Stimulated activated naive CD8-positive, alpha-beta T cell treated with anti-CD3 and anti-CD28 coated beads, Interleukin-15, Interleukin-2, amounts not matched to agents 100 ng/mL and 50 ng/mL, for 24 hours (primary cell): Measurements from ENCODE around the gene SH3RF1.

ENCODE experiments used
- H3K27ac Mint-ChIP-seq: one replicate; pipeline ENCODE4 v1.8.0; 2021; ENCODE audit warnings: mild to moderate bottlenecking, mixed read lengths
- H3K27me3 Mint-ChIP-seq: one replicate; pipeline ENCODE4 v1.8.0; 2021; ENCODE audit warnings: mixed read lengths
- H3K36me3 Mint-ChIP-seq: one replicate; pipeline ENCODE4 v1.8.0; 2021; ENCODE audit warnings: low read depth, mixed read lengths
- H3K4me1 Mint-ChIP-seq: one replicate; pipeline ENCODE4 v1.8.0; 2021; ENCODE audit warnings: low read depth, mixed read lengths
- H3K4me3 Mint-ChIP-seq: one replicate; pipeline ENCODE4 v1.8.0; 2021; ENCODE audit warnings: mild to moderate bottlenecking, mixed read lengths
- H3K9me3 Mint-ChIP-seq: one replicate; pipeline ENCODE4 v1.8.0; 2021; ENCODE audit warnings: mixed read lengths

Gene SH3RF1

GRCh38 chr4:169266081-169266480 is 4.7 kb downstream of the SH3RF1 start:
- no peaks in the 10 kb centered on the region for H3K36me3 Mint-ChIP-seq
- peaks cover 8% of the 10 kb centered on the region for H3K4me1 Mint-ChIP-seq
- H3K9me3 Mint-ChIP-seq, result no peaks in the 10 kb centered on the region
- H3K4me3 Mint-ChIP-seq, result no peak overlapping the region
- no peak overlapping the region for H3K27ac Mint-ChIP-seq
- peaks cover 53% of the 10 kb centered on the region for H3K27me3 Mint-ChIP-seq

GRCh38 chr4:169263791-169264392 is 6.9 kb downstream of the SH3RF1 start:
- Mint-ChIP-seq H3K4me1 (no peaks in the 10 kb centered on the region), H3K4me3 (no peak overlapping the region), H3K27me3 (peaks cover 52% of the 10 kb centered on the region), H3K36me3 (no peaks in the 10 kb centered on the region), H3K9me3 (no peaks in the 10 kb centered on the region), H3K27ac (no peak overlapping the region)

DNA sequence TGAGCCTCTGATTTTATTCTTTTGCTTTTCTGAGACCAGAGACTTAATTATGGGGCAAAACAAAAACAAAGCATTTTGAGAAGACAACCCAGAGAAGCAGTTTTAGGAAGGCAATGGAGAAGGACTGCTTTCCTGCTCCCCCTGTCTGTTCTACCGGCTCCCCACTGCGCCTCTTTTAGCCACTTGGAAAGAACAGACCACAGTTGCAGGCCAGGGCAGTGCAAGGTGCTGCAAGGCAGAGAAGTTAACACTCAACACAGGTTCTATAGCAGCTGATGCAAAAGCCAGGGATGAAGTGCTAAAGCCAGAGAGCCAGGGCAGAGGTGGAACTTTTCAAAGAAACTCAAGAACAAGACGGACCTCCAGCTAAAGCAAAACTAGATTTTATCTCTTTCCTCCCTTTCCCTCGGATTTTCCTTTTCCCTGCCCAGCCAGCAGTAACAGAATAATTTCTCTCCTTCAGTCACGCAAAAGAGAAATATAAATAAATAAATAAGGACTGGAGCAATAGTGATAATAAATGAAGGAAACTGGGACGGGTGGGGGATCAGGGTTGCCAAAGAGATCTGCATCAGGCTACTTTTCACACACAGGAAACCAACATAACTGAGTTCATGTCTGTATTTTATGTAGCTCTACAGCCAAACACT is 10.4 kb downstream of the SH3RF1 start:
- Mint-ChIP-seq H3K9me3 (no peaks in the 10 kb centered on the region), H3K27ac (no peak overlapping the region), H3K27me3 (peaks cover 33% of the 10 kb centered on the region), H3K4me3 (no peak overlapping the region), H3K4me1 (no peaks in the 10 kb centered on the region), H3K36me3 (no peaks in the 10 kb centered on the region)

DNA sequence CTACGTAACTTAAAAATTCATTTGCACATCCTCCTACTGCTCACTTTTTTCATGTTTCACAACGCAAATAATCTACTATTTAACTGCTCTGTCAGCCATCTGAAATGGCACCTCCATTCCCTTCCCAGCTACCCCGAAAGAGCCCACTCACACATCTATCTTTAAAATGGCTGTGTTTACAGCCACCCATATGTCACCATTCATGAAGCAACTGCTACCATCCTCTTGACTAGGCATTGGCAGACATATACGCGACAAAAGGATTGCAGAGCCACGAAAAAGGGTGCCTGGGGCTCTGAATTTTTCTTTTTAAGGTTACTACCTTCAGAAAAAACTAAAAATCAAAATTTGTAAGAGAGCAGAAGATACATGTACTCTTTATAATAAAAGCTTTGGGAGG is 11.5 kb downstream of the SH3RF1 start:
- H3K4me1 Mint-ChIP-seq, result no peaks in the 10 kb centered on the region
- H3K36me3 Mint-ChIP-seq, result no peaks in the 10 kb centered on the region
- no peaks in the 10 kb centered on the region for H3K9me3 Mint-ChIP-seq
- H3K27ac Mint-ChIP-seq, result no peak overlapping the region
- no peak overlapping the region for H3K4me3 Mint-ChIP-seq
- peaks cover 24% of the 10 kb centered on the region for H3K27me3 Mint-ChIP-seq

GRCh38 chr4:169258141-169258540 is 12.6 kb downstream of the SH3RF1 start:
- no peak overlapping the region for H3K27ac Mint-ChIP-seq
- no peak overlapping the region for H3K4me3 Mint-ChIP-seq
- H3K9me3 Mint-ChIP-seq, result no peaks in the 10 kb centered on the region
- H3K4me1 Mint-ChIP-seq, result no peaks in the 10 kb centered on the region
- H3K36me3 Mint-ChIP-seq, result no peaks in the 10 kb centered on the region
- peaks cover 19% of the 10 kb centered on the region for H3K27me3 Mint-ChIP-seq

DNA sequence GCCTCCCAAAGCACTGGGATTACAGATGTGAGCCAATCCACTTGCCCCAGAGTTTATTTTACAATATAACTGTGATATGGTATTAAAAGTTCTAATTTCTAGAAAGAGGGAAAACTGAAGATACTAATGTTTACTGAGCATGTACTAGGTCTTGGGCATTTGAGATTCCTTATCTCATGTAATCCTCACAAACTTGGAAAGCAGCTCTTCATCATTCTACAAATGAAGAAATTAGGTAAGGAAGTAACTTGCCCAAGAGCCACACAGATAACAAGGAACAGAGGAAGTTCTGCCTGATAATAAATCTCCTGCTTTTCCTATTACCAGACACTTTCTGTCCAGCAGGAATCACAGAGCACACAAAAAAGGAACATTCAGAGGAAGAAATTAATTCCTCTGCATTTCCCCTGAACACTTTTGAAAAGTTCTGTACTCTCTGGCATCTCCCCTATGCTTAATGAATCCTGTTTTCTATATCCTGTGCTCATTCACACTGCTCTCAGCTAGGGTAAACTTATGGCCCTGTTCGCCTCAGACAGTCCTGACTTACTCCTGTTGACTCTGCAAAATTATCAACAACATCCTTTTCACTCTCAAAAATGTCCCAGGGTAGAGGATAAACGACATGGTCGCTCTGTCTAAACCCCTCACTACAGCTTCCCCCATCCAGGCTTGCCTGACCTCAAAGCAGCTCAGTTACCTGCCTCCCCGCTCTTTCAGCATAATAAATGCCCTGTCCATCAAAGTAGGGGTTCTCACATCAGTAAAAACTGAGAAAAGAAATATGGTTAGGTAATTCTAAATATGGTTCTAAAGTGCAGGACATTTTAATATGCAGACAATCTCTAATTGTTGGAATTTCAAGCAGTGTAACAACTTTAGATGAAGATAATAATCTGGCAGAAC is 13.6 kb downstream of the SH3RF1 start:
- no peak overlapping the region for H3K4me3 Mint-ChIP-seq
- H3K27ac Mint-ChIP-seq, result no peak overlapping the region
- H3K4me1 Mint-ChIP-seq, result no peaks in the 10 kb centered on the region
- H3K9me3 Mint-ChIP-seq, result no peaks in the 10 kb centered on the region
- no peaks in the 10 kb centered on the region for H3K36me3 Mint-ChIP-seq
- H3K27me3 Mint-ChIP-seq, result peaks cover 14% of the 10 kb centered on the region

DNA sequence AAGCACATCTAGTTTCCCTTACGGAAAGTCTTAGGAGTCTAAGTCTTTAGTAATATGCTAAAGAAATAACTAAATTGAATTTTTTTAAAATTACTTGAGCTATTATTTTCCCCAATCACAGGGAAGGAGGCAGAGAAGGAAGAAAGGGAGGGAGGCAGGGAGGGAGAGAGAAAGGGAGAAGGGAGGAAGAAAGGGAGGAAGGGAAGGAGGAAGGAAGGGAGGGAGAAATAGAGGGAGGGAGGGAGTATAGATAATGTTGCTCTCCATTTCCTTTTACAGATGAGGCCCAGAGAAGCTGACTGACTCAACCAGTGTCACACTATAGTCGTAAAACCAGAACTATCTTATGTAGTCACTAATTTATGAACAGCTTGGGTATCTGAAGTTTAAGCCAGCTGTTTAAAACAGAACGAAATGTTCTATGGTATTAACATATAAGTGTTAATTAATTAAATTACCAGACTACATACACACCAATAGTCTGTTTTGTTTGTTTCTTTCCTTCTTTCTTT is 14.6 kb downstream of the SH3RF1 start:
- H3K27me3 Mint-ChIP-seq, result peaks cover 11% of the 10 kb centered on the region
- H3K4me3 Mint-ChIP-seq, result no peak overlapping the region
- H3K9me3 Mint-ChIP-seq, result no peaks in the 10 kb centered on the region
- no peaks in the 10 kb centered on the region for H3K4me1 Mint-ChIP-seq
- H3K27ac Mint-ChIP-seq, result no peak overlapping the region
- no peaks in the 10 kb centered on the region for H3K36me3 Mint-ChIP-seq

- Mint-ChIP-seq H3K9me3 (no peaks in the 10 kb centered on the region), H3K27me3 (peaks cover 3% of the 10 kb centered on the region), H3K4me3 (no peak overlapping the region), H3K27ac (no peak overlapping the region), H3K36me3 (no peaks in the 10 kb centered on the region), H3K4me1 (no peaks in the 10 kb centered on the region)
These were observed 16.2 kb downstream of the SH3RF1 start for GRCh38 chr4:169254546-169254983.

DNA sequence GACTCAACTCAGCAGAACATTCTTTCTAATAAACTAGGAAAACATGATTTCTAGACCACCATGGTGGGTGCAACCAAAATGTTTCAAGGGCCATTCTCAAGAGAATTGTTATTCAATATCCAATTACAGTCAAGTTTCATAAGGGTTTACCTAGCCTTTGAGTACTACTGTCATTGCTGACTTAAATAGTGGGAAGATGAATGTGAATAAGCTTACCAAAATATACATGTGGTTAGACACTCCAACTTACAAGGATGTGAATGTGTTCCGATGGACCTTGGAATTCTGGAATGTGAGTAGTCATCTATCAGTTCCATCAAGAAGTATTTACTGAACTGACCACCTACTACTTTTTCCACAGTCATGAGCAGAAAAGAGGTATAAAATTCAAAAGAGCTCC is 16.9 kb downstream of the SH3RF1 start:
- H3K4me1 Mint-ChIP-seq, result no peaks in the 10 kb centered on the region
- H3K4me3 Mint-ChIP-seq, result no peak overlapping the region
- no peak overlapping the region for H3K27ac Mint-ChIP-seq
- no peaks in the 10 kb centered on the region for H3K9me3 Mint-ChIP-seq
- H3K36me3 Mint-ChIP-seq, result no peaks in the 10 kb centered on the region
- H3K27me3 Mint-ChIP-seq, result no peaks in the 10 kb centered on the region

DNA sequence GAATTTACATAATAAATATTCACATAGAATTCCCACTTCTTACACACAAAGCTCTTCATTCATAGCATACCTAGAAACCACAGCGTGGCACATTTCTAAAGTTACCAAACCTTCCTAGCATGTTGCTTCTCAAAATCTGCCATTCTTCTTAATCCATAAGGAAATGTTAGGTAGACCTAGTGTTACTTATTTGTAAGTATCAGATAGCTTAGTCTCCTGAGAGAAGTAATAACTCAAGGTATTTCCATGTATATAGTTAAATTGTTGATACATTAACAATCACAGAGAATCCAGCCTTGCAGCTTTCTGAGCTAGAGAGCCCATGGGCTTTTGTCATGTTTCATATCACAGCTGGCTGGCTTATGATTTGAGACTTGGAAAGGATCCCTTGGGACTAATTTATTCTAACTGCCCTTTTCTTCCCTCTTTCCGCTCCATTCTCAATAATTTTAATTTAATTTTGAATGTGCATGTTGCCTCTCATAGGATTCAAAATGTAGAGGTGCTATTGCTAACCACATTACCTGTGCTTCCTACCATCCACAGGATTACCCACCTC is 17.6 kb downstream of the SH3RF1 start:
- H3K9me3 Mint-ChIP-seq, result no peaks in the 10 kb centered on the region
- H3K27ac Mint-ChIP-seq, result no peak overlapping the region
- H3K4me1 Mint-ChIP-seq, result no peaks in the 10 kb centered on the region
- H3K36me3 Mint-ChIP-seq, result no peaks in the 10 kb centered on the region
- H3K27me3 Mint-ChIP-seq, result no peaks in the 10 kb centered on the region
- no peak overlapping the region for H3K4me3 Mint-ChIP-seq

DNA sequence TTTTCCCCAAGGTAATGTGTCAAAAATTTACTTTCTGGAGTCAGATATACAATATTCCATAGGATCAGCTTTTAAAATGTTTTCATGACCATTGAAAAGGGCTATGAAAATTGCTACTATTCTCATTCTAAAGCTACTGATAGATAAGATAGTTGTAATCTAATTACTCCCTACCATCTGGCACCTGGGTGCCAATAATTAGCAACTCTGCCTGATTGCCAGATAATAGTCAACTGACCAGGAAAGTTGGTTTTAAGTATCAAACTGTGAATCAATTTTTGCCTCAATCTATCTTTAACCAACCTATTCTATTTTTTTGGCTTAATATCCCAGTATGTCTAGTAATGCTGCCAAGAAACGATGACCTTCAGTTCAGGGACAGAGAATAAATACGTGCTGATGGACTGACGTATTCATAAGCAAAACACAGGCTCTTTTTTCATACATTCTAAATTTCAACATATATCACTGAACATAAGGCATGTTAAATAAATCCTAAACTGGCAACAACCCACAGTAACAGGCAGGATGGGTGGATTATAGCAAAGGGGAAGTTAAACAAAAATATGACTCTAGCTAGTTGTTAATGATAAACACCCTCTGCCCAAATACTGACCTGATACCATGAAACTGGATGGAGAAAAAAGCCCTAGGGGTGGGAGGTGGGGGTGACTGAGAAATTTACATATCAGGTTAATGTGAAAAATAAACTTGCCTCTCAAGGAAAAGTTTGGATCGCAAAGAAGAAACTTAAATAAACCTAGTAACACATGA is 18.2 kb downstream of the SH3RF1 start:
- Mint-ChIP-seq H3K9me3 (no peaks in the 10 kb centered on the region), H3K27me3 (no peaks in the 10 kb centered on the region), H3K36me3 (no peaks in the 10 kb centered on the region), H3K4me3 (no peak overlapping the region), H3K4me1 (no peaks in the 10 kb centered on the region), H3K27ac (no peak overlapping the region)

- Mint-ChIP-seq H3K4me3 (no peak overlapping the region), H3K27ac (no peak overlapping the region), H3K36me3 (no peaks in the 10 kb centered on the region), H3K9me3 (no peaks in the 10 kb centered on the region), H3K4me1 (no peaks in the 10 kb centered on the region), H3K27me3 (no peaks in the 10 kb centered on the region)
These were observed 19.2 kb downstream of the SH3RF1 start for GRCh38 chr4:169251291-169252235.

- H3K27ac Mint-ChIP-seq, result no peak overlapping the region
- H3K4me3 Mint-ChIP-seq, result no peak overlapping the region
- H3K27me3 Mint-ChIP-seq, result no peaks in the 10 kb centered on the region
- no peaks in the 10 kb centered on the region for H3K36me3 Mint-ChIP-seq
- H3K4me1 Mint-ChIP-seq, result no peaks in the 10 kb centered on the region
- H3K9me3 Mint-ChIP-seq, result no peaks in the 10 kb centered on the region
These were observed 20.0 kb downstream of the SH3RF1 start for GRCh38 chr4:169250796-169251195.
